ENCODE results near the gene CCDC66. TPM values are rescaled to one million over a fixed set of nuclear protein-coding genes. Genes with fewer than 3 reads are reported as not detected.

Gene CCDC66
- total RNA-seq, 1 donor from 2014 or later = 34.9 TPM

DNA sequence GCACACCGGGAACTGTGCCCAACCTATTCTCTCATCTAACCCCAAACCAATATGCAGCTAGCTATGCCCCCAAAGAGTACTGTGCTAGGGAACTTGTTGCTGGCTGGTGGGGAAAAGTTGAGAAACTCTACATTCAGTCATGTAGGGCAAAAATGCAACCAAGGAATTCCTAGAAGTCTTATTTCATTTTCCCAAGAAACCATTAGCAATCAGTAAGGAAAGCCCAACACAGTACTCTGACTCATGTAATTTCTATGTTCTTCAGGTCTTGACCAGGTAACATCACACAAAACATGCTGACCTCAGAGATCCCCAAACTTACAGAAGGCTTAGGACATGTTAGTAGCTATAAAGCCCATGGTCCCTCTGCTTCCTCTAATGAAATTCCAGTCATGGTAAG lies 74.0 kb downstream of the CCDC66 start:
- no peak for ATAC-seq (ENCODE audit: low read depth)
- peaks cover 70% of the 10 kb centered on the region for H3K36me3 Mint-ChIP-seq (ENCODE audit: low read depth)

DNA sequence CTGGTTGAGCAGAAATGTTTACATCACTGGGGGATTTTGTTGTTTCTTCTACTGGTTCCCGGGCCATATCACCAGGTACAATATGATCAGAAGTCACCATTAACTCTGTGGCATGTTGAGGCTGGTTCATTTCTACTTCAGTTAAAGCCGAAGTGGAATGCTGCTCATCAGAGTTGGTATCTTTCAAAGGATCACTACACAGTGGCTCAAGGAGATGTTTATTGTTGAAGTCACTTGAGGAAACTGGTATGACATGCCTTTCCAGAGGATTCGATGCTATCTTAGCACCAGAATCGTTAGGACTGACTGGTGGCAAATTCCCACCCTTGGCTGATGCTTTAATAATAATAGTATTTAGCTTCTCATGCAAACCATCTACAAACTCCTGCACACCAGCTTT lies 76.2 kb downstream of the CCDC66 start:
- Mint-ChIP-seq H3K27ac (no peak overlapping the region), H3K27me3 (no peaks in the 10 kb centered on the region), H3K4me1 (no peaks in the 10 kb centered on the region), H3K36me3 (ENCODE audit: low read depth) (peaks cover 69% of the 10 kb centered on the region), H3K9me3 (no peaks in the 10 kb centered on the region), H3K4me3 (no peak overlapping the region)
- TF ChIP-seq, protein P1, sequence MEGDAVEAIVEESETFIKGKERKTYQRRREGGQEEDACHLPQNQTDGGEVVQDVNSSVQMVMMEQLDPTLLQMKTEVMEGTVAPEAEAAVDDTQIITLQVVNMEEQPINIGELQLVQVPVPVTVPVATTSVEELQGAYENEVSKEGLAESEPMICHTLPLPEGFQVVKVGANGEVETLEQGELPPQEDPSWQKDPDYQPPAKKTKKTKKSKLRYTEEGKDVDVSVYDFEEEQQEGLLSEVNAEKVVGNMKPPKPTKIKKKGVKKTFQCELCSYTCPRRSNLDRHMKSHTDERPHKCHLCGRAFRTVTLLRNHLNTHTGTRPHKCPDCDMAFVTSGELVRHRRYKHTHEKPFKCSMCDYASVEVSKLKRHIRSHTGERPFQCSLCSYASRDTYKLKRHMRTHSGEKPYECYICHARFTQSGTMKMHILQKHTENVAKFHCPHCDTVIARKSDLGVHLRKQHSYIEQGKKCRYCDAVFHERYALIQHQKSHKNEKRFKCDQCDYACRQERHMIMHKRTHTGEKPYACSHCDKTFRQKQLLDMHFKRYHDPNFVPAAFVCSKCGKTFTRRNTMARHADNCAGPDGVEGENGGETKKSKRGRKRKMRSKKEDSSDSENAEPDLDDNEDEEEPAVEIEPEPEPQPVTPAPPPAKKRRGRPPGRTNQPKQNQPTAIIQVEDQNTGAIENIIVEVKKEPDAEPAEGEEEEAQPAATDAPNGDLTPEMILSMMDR (IDR thresholded peaks at IDR 0.05) = no peak
- POLR2A ChIA-PET = no interaction called here
- CTCF ChIA-PET = interaction anchor here (1.4 kb wide), 1 partner anchor 356 kb away, joined by 3 read pairs; no protein-coding TSS in a partner anchor
- DNase-seq (no peak), ATAC-seq (ENCODE audit: low read depth) (no peak)
- intact Hi-C loops (cut with micrococcal nuclease) = no loop called here

More for the DNA sequence above, 74.0 kb downstream of the CCDC66 start:
- Mint-ChIP-seq H3K4me1 (no peaks in the 10 kb centered on the region), H3K4me3 (no peak overlapping the region), H3K9me3 (no peaks in the 10 kb centered on the region), H3K27ac (no peak overlapping the region), H3K27me3 (no peaks in the 10 kb centered on the region)
- POLR2A ChIA-PET = no interaction called here
- intact Hi-C loops (cut with micrococcal nuclease) = no loop called here
- TF ChIP-seq, protein P1 (IDR thresholded peaks at IDR 0.05) = no peak
- CTCF ChIA-PET = no interaction called here
- no peak for DNase-seq

DNA sequence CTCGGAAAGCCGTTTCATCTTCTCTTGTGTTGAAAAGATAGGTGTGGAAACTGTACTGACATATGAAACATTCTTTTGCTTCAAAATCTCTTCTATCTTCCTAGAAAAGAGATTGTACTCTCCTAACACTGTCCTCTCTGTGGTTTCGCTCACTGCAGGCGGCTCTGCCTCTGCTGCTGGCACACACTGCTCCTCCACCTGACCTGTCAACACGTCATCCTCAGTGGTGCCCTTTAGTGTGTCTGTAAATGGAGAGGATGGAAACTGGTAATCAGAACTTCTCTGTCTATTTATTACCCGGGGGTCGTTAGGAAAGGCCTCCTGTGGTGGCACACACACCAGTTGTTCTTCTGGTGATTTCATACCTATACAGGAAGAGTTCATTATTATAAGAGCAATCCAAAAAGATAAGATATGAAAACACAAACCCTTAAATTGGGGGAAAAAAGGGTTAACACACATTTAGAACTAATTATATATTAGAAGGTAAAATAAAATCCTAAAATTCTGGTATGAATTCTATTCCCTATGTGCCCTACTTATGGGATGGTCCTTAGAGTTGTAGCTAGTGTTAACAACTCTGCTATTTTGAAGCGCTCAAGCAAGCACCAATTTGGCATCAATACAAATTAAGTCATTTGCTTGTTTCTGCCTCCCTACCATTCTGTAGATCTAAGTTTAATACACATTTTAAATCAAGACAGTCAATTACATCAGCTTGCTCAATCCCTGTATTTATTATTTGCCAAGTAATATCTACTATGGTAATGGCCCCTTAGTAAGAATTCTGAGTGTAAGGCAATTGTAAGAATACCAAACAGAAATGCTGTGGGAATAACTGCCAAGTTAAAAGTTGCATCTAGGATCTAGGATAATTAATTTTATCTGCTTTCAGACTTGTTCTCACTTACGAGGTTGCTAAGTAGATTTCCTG lies 76.9 kb downstream of the CCDC66 start:
- Mint-ChIP-seq H3K4me3 (no peak overlapping the region), H3K27me3 (no peaks in the 10 kb centered on the region), H3K9me3 (no peaks in the 10 kb centered on the region), H3K27ac (no peak overlapping the region), H3K4me1 (no peaks in the 10 kb centered on the region), H3K36me3 (ENCODE audit: low read depth) (peaks cover 70% of the 10 kb centered on the region)
- DNase-seq = no peak
- TF ChIP-seq, protein P1 (IDR thresholded peaks at IDR 0.05) = no peak
- intact Hi-C loops (cut with micrococcal nuclease) = no loop called here
- POLR2A ChIA-PET = no interaction called here
- CTCF ChIA-PET = interaction anchor here (1.4 kb wide), 1 partner anchor 355 kb away, joined by 3 read pairs; no protein-coding TSS in a partner anchor
- ATAC-seq (ENCODE audit: low read depth) = no peak

DNA sequence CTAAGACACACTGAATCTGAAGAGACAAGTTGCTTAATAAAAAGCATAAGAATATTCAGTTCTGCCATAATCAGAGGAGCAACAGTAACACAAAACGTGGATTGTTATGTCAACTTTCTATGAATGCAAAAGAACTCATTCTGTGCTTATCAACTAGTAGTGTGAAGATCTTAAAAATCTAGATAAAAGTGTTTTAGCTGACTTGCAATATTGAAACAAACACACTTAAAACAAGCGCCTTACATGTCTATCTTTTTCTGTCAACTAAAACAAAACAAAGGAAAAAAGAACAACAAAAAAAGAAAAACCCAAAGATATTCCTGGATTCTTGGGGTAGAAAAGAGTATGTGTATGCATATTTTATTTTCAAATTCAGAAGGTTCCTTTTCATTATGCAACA lies 88.4 kb downstream of the CCDC66 start:
- H3K27me3 Mint-ChIP-seq = no peaks in the 10 kb centered on the region
- CTCF ChIA-PET = no interaction called here
- H3K4me3 Mint-ChIP-seq = no peak overlapping the region
- H3K27ac Mint-ChIP-seq = no peak overlapping the region
- DNase-seq (no peak), ATAC-seq (ENCODE audit: low read depth) (no peak)
- TF ChIP-seq, protein P1 (IDR thresholded peaks at IDR 0.05) = no peak
- POLR2A ChIA-PET = no interaction called here
- intact Hi-C loops (cut with micrococcal nuclease) = no loop called here
- no peaks in the 10 kb centered on the region for H3K9me3 Mint-ChIP-seq
- H3K4me1 Mint-ChIP-seq = peaks cover 9% of the 10 kb centered on the region
- peaks cover 81% of the 10 kb centered on the region for H3K36me3 Mint-ChIP-seq (ENCODE audit: low read depth)

DNA sequence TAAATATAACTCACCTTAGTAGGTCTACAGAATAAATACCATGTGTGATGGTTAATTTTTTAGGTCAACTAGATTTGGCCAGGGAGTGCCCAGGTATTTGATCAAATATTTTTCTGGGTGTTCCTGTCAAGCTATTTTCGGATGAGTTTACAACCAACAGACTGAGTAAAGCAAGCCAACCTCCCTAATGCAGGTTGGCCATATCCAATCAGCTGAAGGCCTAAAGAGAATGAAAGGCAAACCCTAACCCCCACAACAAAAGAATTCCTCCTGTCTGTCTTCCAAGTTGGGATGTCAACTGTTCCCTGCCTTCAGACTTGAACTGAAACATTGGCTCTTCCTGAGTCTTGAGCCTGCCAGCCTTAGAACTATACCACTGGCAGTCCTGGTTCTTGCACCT lies 97.5 kb downstream of the CCDC66 start:
- TF ChIP-seq, protein P1 (IDR thresholded peaks at IDR 0.05) = no peak
- intact Hi-C loops (cut with micrococcal nuclease) = no loop called here

More for the DNA sequence above, 97.5 kb downstream of the CCDC66 start:
- H3K4me1 Mint-ChIP-seq = peaks cover 5% of the 10 kb centered on the region
- DNase-seq (no peak), ATAC-seq (ENCODE audit: low read depth) (no peak)
- H3K4me3 Mint-ChIP-seq = no peak overlapping the region
- peaks cover 86% of the 10 kb centered on the region for H3K36me3 Mint-ChIP-seq (ENCODE audit: low read depth)
- ChIA-PET CTCF (no interaction called here), POLR2A (no interaction called here)
- no peaks in the 10 kb centered on the region for H3K9me3 Mint-ChIP-seq
- H3K27me3 Mint-ChIP-seq = no peaks in the 10 kb centered on the region
- H3K27ac Mint-ChIP-seq = peak overlapping the region; percentile 53

All from activated B cell treated with CpG ODN at 0.5 μM for 24 hours (primary cell).